ENCODE results near the gene TCP11.

The TCP11 gene

DNA sequence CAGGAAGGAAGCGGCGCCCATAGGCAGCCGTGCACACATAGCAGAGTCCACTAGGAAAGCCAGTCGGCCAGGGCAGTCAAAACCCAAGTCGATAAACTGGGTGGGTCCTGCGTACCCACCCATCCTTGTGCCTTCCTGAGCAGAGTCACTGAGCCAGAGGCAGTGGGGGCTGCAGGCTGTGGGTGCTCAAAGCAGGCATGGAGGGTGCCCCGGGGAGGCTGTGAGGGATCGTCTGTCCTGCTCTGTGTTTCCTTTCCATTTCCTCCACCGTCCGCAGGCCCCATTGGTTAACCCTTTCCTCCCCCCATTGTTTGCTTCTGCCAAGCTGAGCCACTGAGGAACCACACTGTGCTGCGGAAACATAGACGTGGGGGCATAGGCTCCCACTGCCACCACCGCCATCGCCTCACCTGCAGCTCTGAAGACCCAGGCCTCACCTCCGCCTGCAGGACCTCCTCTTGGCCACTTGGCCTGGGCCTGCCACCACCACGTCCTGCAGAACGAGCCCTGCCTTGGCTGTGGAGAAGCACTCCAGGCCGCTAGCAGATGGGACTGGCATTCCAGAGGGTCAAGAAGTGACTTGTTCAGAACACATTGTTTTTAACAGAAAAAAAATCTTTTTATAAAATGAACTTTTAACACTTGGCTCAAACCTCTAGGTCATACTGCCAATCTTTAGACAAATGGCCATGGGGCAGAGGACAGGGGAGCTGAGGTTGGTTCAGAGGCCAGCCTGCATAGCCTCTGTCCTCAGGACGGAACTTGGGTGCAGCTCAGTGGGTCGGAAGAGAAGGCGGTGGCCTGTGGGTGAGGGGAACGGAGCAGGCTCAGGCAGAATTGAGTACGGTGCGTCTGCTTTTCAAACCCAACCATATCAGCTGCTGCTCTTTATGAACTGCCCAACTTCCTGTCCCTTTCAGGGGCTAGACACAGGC, 52.6 kb downstream of the TCP11 start:
- no peak for DNase-seq (ENCODE audit: extremely low read depth, low read depth)
- H3K4me3 ChIP-seq (replicated peaks; ENCODE audit: low read depth, low read length) = no peak overlapping the region
- TF ChIP-seq, protein P1, sequence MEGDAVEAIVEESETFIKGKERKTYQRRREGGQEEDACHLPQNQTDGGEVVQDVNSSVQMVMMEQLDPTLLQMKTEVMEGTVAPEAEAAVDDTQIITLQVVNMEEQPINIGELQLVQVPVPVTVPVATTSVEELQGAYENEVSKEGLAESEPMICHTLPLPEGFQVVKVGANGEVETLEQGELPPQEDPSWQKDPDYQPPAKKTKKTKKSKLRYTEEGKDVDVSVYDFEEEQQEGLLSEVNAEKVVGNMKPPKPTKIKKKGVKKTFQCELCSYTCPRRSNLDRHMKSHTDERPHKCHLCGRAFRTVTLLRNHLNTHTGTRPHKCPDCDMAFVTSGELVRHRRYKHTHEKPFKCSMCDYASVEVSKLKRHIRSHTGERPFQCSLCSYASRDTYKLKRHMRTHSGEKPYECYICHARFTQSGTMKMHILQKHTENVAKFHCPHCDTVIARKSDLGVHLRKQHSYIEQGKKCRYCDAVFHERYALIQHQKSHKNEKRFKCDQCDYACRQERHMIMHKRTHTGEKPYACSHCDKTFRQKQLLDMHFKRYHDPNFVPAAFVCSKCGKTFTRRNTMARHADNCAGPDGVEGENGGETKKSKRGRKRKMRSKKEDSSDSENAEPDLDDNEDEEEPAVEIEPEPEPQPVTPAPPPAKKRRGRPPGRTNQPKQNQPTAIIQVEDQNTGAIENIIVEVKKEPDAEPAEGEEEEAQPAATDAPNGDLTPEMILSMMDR (IDR thresholded peaks at IDR 0.05; ENCODE audit: low read depth, low read length, missing control alignments) = no peak

DNA sequence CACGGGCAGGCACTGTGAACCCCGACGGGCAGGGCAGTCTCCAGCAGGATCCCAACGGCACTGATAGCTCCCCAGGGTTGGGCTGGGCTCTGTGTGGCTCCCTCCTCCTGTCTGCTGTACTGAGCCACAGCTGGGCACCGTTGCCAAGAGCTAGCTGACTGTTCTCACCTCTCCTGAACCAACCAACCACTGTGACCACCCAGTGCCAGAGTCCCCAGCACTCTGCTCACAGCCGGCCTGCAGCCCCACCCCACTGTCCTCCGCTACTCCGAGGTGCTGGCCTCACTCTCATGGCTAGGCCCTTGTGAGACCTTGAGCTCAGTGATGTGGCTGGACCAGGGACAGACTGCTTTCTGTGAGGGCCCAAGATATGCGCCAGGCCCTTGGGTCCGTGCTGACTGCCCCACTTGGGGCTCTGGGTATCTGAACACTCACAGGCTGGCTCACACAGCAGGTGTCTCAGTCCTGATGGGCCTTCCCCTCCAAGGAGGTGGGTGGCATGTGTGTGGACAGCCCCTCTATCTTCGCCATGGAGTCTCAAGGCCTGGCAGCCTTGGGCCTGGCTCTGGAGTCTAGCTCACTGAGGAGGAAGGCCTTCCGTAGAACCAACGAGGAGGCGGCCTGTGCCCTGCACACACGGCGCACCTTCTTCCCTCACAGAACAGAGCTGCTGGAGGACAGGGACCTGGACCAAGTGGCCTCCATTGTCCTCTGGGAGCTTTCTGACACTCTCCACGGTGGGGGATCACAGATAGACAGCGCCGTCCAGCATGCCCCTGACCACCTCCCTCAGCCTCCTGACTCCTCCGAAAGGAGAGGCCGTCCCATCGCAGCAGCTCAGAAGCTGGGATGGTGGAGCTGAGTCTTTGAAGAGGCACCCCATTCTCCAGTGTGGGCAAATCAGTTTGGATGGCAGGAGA, 53.5 kb downstream of the TCP11 start:
- H3K4me3 ChIP-seq (replicated peaks; ENCODE audit: low read depth, low read length) = no peak overlapping the region
- TF ChIP-seq, protein P1 (IDR thresholded peaks at IDR 0.05; ENCODE audit: low read depth, low read length, missing control alignments) = no peak
- DNase-seq (ENCODE audit: extremely low read depth, low read depth) = no peak

DNA sequence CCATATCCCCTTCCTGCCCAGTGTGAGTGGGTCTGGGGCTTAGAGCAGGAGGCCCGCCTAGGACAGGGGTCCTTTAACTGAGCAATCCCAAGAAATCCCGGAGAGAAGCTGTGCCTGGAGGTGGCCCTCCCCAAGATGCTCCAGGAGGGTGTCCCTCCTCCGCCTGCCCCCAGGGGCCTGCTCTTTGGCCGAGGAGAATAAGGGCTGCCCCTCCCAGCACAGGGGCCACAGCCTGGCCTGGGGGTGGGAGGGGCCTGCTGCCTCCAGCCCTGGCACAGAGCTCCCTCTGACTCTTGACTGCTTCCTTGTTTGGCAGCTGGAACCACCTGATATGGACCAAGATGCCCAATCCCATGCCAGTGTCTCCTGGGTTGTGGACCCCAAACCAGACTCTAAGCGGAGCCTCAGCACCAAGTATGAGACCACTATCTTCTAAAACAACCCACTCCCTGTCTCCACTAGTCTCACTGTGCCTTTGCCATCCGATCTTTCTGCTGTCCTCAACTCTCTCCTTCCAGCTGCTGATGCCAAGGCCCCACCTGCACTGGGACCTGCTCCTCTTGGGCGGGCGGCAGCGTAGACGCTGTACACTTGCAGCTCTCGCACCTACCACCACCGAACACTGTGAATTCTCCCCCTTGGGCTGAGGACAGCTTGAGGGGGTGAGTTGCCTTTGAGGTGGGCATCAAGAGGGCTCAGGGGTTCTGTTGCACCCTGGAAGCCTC, 54.3 kb downstream of the TCP11 start:
- no peak overlapping the region for H3K4me3 ChIP-seq (replicated peaks; ENCODE audit: low read depth, low read length)
- TF ChIP-seq, protein P1 (IDR thresholded peaks at IDR 0.05; ENCODE audit: low read depth, low read length, missing control alignments) = no peak
- no peak for DNase-seq (ENCODE audit: extremely low read depth, low read depth)

DNA sequence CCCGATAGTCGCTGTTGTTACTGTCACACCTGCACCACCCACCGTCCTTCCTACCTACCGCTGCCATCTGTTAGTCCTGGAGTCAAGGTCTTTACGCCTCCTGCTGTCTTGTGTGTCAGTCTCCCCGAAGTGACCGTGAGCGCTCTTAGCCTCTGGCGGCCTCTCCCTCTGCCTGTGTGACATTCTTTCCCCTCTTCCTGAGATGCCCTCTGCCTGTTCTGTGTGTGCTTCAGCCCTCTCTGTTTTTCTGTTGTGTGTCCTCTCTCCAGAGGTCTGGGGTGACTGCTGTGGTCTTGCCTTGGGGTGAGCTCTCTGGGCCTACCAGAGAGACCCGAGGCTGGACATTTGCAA, 54.9 kb downstream of the TCP11 start:
- TF ChIP-seq, protein P1 (IDR thresholded peaks at IDR 0.05; ENCODE audit: low read depth, low read length, missing control alignments) = no peak
- no peak overlapping the region for H3K4me3 ChIP-seq (replicated peaks; ENCODE audit: low read depth, low read length)
- DNase-seq (ENCODE audit: extremely low read depth, low read depth) = no peak

DNA sequence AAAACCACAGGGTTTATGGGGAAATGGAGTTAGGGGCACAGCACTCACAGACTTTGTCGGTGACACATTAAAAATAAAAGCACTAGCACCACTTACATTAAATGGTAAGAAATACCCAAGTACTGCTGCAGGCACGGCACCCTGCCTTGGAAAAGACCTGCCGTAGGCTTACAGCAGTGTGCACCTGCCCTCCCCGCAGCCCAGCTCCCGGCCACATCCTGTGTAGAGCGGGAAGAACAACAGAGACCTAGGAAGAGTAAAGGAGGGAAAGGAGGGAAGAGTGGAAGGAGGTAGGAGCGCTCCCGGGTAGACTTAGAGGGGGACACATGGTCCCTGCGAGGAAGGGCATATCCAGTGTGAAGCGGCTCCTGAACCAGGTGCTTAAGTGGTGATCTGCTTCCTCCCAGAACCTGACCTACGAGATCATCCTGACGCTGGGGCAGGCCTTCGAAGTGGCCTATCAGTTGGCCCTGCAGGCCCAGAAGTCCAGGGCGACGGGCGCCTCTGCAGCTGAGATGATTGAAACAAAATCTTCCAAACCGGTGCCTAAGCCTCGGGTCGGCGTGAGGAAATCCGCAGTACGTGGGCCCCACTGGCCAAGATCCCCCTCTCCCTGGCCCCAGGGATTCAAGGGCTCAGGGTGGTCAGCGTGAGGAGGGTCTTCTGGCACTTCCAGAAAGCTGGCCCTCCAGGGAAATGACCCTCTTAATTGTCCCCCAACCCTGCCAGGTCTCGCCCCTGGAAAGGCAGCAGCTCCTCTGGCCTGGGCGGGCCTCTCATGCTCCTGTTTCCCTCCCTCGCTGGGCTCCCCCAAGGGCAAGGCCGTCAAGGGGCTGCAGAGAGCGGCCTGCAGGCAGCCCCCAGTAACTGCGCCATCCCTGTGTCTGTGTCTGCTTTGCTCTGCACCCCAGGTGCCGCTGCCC, 55.5 kb downstream of the TCP11 start:
- TF ChIP-seq, protein P1 (IDR thresholded peaks at IDR 0.05; ENCODE audit: low read depth, low read length, missing control alignments) = no peak
- no peak overlapping the region for H3K4me3 ChIP-seq (replicated peaks; ENCODE audit: low read depth, low read length)
- DNase-seq (ENCODE audit: extremely low read depth, low read depth) = no peak
